ENCODE measurements around the gene METTL25.
A peak's percentile ranks its signal among the peaks of the same experiment; 100 is the strongest.
"Not testable (repeated sequence)": the region's sequence is repeated elsewhere in the genome, so short reads cannot be mapped to it uniquely, and the experiment has no call there.

The METTL25 gene

GRCh38 chr12:82358200-82359114 is at the start of gene METTL25, which contains the start of gene CCDC59:
Gene METTL25 (plus strand): TSS chr12:82358529. CDS start chr12:82358566, 37 bp downstream.
Gene CCDC59 (minus strand): TSS chr12:82358387. CDS start chr12:82358376, 11 bp downstream.
- peak; percentile 75 for DNase-seq (ENCODE audit: low spot score)

GRCh38 chr12:82314406-82314892 is 43.9 kb upstream of the METTL25 start:
- no peak for DNase-seq (ENCODE audit: low spot score)

GRCh38 chr12:82319276-82319675 is 39.1 kb upstream of the METTL25 start:
- no peak for DNase-seq (ENCODE audit: low spot score)

GRCh38 chr12:82325540-82326336 is 32.6 kb upstream of the METTL25 start:
- no peak for DNase-seq (ENCODE audit: low spot score)

GRCh38 chr12:82326905-82327503 is 31.3 kb upstream of the METTL25 start:
- DNase-seq (ENCODE audit: low spot score) = no peak

GRCh38 chr12:82327861-82328260 is 30.5 kb upstream of the METTL25 start:
- no peak for DNase-seq (ENCODE audit: low spot score)

- DNase-seq (ENCODE audit: low spot score) = no peak
These were observed 28.8 kb upstream of the METTL25 start for GRCh38 chr12:82329508-82329907.

GRCh38 chr12:82350161-82350560 is 8.2 kb upstream of the METTL25 start:
- DNase-seq (ENCODE audit: low spot score) = no peak

GRCh38 chr12:82351390-82351789 is 6.9 kb upstream of the METTL25 start:
- no peak for DNase-seq (ENCODE audit: low spot score)

- no peak for DNase-seq (ENCODE audit: low spot score)
These were observed 989 bp upstream of the METTL25 start for GRCh38 chr12:82357340-82357739.

GRCh38 chr12:82357845-82358199 is 507 bp upstream of the METTL25 start:
- no peak for DNase-seq (ENCODE audit: low spot score)

- no peak for DNase-seq (ENCODE audit: low spot score)
These were observed 768 bp downstream of the METTL25 start for GRCh38 chr12:82359115-82359478.

GRCh38 chr12:82360834-82361233 is 2.5 kb downstream of the METTL25 start:
- DNase-seq (ENCODE audit: low spot score) = not testable (repeated sequence)

- DNase-seq (ENCODE audit: low spot score) = no peak
These were observed 3.2 kb downstream of the METTL25 start for GRCh38 chr12:82361461-82361915.

- DNase-seq (ENCODE audit: low spot score) = no peak
These were observed 5.7 kb downstream of the METTL25 start for GRCh38 chr12:82363990-82364389.

- DNase-seq (ENCODE audit: low spot score) = no peak
These were observed 7.9 kb downstream of the METTL25 start for GRCh38 chr12:82366197-82366596.

- DNase-seq (ENCODE audit: low spot score) = no peak
These were observed 16.9 kb downstream of the METTL25 start for GRCh38 chr12:82375201-82375600.

- no peak for DNase-seq (ENCODE audit: low spot score)
These were observed 20.7 kb downstream of the METTL25 start for GRCh38 chr12:82378997-82379396.

GRCh38 chr12:82383930-82384552 is 25.7 kb downstream of the METTL25 start:
- no peak for DNase-seq (ENCODE audit: low spot score)

GRCh38 chr12:82398879-82399278 is 40.5 kb downstream of the METTL25 start:
- DNase-seq (ENCODE audit: low spot score) = no peak

GRCh38 chr12:82400819-82401218 is 42.5 kb downstream of the METTL25 start:
- DNase-seq (ENCODE audit: low spot score) = no peak

GRCh38 chr12:82406651-82407050 is 48.3 kb downstream of the METTL25 start:
- no peak for DNase-seq (ENCODE audit: low spot score)

Measured in HuH-7.5 (cell line).